Measurements from ENCODE around the gene UVRAG.

- no peak for TF ChIP-seq CTCF (IDR thresholded peaks at IDR 0.05; ENCODE audit: insufficient read depth, low read length, poor library complexity, severe bottlenecking)
- TF ChIP-seq EZH2phosphoT487 (conservative IDR thresholded peaks at IDR 0.05; ENCODE audit: low read length): no peak
Observed at GRCh38 chr11:75959540-75959939, 144.5 kb downstream of the UVRAG start.
